Hepatic stellate cell (primary cell): ENCODE measurements around the gene GAL3ST1.
"Not testable (repeated sequence)": the region's sequence is repeated elsewhere in the genome, so short reads cannot be mapped to it uniquely, and the experiment has no call there.

Experiments
- DNase-seq: peaks from one replicate; pipeline ENCODE4 v3.0.0; 2011; ENCODE audit warnings: low spot score

The GAL3ST1 gene, protein sequence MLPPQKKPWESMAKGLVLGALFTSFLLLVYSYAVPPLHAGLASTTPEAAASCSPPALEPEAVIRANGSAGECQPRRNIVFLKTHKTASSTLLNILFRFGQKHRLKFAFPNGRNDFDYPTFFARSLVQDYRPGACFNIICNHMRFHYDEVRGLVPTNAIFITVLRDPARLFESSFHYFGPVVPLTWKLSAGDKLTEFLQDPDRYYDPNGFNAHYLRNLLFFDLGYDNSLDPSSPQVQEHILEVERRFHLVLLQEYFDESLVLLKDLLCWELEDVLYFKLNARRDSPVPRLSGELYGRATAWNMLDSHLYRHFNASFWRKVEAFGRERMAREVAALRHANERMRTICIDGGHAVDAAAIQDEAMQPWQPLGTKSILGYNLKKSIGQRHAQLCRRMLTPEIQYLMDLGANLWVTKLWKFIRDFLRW

DNA sequence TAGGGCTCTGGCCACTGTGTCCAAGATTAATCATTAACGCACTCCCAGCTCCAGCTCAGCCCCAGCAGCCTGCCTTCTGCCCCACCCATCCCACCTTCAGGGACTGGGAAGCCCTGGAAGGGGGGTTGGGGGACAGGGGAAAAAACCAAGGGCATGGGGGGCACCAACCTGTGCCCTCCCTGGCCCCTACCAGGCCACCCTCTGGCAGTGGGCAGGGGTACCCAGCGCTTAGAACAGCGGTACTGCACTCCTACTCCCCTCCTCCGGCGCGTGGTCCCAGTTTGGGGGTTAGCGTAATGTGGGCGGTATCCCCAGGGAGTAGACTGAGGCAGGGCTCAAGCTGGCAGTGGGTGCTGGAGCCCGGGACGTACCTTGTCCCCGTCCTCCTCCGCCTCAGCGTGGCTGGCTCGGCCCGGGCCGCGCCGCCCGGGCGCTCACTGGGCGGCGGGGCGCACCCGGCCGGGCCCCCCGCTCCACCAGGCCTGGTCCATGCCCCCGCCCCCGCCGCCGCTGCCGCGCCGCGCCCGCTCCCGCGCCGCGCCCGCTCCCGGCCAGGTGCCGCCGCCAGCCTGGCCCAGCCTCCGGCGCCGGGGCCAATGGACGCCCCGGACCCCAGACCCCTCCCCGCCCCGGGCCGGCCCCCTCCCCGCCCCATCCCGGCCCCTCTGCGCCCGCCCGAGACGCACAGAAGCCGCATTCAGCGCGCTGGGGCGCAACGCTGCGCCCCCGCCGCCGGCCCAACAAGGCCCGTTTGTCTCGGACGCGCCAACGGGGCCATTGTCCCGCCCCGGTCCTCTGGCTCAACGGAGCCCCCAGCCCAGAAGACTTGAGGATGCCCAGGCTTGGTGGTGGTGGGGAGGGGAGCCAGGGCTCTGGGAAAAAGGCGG lies at the start of gene GAL3ST1:
GAL3ST1 (minus strand) TSS at position 571 of the 887 bp plus-strand sequence. CDS start 17,273 bp downstream, outside the sequence.
- no peak for DNase-seq

DNA sequence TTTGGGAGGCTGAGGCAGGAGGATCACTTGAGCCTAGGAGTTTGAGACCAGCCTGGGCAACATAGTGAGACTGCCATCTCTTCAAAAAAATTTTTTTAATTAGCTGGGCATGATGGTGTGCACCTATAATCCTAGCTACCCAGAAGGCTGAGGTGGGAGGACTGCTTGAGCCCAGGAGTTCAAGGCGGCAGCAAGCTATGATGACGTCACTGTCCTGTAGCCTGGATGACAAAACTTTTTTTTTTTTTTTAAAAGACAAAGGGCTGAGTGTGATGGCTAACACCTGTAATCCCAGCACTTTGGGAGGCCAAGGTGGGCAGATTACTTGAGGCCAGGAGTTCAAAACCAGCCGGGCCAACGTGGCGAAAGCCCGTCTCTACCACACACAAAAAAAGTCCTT lies 45.4 kb upstream of the GAL3ST1 start:
- DNase-seq: not testable (repeated sequence)

DNA sequence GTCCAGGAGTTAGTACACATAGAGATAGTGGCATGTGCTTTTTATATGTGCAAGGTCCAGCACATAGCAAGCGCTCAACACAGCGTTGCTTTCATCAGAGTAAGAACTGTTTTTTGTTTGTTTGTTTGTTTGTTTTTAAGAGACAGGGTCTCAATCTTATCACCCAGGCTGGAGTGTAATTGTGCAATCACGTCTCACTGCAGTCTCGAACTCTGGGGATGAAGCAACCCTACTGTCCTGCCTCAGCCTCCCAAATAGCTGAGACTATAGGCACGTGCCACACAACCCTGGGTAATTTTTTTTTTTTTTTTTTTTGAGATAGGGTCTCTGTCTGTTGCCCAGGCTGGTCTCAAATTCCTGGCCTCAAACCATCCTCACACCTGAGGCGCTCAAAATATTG lies 43.4 kb upstream of the GAL3ST1 start:
- no peak for DNase-seq

DNA sequence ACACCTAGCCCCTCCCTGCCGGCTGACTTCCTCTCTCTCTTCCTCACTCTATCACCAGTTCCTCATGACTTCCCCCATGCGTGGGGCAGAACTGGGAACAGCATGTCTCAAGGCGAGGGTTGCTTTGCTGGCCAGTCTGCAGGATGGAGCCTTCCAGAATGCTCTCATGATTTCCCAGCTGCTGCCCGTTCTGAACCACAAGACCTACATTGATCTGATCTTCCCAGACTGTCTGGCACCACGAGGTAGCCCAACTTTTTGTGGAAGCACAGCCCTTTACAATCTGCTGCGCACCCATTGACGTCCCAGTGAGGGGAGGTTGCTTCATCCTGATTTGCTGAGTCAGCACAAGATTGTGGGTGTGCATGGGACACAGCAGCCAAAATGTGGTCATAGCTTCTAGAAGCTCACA lies 41.1 kb upstream of the GAL3ST1 start:
- DNase-seq: no peak

DNA sequence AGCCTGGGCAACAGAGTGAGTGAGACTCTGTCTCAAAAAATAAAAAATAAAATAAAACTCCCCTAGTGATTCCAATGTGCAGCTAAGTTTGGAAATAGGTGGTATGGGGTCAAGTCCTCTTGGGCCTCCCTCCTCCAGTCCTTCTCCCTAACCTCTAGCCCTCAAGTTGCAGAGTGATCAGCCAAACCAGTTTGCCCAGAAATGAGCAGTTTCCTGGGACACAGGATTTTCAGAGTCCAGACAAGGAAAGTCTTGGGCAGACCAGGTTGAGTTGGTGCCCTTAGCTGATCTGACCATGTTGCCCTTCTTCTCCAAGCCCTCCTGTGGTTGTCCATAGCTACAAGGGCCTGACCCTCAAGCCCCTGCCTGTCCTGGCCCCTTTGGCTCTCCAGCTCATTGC lies 40.4 kb upstream of the GAL3ST1 start:
- no peak for DNase-seq

DNA sequence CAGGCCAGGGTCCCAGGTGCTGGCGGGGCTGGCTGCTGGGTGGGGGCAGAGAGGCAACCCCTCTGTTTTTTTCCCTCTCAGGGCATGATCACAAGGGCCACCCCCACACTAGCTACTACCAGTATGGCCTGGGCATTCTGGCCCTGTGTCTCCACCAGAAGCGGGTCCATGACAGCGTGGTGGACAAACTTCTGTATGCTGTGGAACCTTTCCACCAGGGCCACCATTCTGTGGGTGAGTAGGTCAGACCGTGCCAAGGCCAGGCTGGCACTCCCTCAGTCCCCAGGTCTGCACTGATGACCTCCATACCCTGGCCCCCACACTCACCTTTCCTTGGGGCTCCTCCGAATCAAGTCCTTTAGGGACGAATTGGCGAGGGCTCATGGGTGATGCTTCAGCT lies 39.8 kb upstream of the GAL3ST1 start:
- DNase-seq: no peak

DNA sequence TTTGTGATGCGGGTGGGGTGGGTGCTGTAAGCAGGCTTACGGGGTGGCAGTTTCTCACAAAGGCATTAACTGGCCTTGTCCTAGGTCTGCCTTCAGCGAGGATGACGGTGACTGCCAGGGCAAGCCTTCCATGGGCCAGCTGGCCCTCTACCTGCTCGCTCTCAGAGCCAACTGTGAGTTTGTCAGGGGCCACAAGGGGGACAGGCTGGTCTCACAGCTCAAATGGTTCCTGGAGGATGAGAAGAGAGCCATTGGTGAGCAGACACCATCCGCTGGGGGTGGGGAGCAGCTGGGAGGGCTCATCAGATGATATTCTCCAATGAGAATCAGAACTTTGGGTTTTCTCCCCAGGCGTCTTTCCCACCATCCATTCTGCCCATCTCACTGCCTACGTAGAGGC lies 38.3 kb upstream of the GAL3ST1 start:
- DNase-seq: no peak

DNA sequence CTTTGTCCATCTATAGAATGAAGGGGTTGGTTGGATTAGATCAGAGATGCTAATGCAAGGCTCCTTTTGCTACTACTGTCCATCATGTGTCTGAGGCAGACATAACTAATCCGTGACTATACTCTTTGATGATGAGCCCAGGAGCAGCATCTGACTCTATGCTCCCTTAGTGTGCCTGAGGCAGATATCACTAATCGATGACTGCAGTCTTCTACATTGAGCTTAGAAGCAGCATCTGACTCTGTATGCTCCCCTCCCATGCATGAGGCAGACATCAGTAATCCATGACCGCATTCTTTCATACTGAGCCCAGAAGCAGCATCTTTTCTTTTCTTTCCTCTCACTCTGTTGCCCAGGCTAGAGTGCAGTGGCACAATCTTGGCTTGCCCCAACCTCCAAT lies 36.7 kb upstream of the GAL3ST1 start:
- no peak for DNase-seq

DNA sequence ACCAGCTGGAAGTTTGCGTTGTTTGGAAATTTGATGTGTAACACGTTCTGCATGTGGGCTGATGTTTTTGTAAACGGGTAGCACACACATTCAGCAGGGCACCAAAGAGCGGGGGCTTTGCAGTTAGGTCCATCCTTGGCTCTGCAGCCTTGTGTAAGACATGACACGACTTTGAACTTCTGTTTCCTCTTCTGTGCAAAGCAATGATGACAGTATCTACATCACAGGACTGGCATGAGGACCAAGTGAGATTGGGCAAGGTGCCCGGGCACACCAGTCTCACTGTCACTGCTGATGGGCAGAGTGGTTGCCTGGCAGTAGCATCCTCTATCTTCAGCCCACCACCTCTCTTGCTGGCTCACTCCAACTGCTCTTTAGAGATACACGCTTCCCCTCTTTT lies 35.8 kb upstream of the GAL3ST1 start:
- no peak for DNase-seq

DNA sequence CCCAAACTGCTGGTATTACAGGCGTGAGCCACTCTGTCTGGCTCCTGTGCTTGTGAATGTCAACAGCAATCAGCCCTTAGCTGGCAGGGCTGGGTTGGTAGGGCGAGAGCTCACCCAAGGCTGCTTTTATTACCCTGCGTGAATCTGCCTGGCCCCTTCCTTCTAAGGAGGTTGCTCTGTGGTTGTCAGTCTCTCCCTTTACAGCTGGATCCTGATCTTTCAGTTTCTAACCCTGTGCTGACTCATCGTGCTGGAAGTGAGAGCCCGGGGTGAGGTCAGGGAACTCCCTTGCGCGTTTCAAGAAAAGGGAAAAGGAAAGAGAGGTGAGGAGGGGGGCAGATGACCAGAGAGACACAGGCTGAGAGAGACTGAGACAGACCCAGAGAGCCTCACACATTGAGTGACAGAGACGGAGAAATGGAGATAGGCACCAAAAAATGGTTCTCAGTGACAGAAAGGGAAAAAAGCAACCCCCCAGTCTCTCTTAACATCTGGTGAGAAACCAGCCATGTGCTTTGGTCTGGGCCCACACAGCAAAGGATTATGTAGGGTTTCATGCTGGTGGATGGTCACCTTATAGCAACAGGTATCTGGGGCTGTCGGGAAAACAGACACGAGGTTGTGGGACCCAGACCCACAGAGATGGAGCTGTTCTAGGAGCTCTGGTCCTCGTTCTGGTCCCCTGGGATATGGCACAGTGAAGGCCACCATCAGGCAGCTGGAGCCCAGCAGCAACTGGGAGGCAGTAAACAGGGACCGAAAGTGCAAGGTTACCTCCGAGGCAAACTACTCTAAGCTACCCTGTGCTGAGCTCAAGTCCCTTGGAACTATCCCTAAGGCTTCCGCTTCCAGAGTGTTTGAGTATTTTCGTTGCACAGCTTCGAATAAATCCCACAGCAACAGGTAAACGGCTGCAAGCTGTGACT lies 35.1 kb upstream of the GAL3ST1 start:
- peak; percentile 89 for DNase-seq

DNA sequence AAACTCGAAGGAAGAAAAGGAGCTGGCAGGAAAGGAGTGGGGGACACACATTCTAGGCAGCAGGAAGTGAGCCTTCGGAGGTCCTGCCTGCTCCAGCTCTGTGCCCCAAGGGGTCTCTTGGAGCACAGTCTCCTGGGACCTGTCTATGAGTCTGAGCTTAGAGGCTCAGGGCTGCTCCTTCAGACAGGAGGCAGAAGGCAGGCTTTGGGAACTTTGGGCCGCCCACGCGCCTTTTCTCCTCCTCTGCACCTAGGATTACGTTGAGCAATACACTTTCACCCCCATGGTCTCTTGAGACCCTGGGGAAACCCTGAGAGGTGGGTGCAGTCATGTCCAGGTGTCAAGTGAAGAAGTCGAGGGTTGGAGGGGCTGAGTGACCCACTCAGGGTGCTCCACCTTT lies 33.5 kb upstream of the GAL3ST1 start:
- no peak for DNase-seq

DNA sequence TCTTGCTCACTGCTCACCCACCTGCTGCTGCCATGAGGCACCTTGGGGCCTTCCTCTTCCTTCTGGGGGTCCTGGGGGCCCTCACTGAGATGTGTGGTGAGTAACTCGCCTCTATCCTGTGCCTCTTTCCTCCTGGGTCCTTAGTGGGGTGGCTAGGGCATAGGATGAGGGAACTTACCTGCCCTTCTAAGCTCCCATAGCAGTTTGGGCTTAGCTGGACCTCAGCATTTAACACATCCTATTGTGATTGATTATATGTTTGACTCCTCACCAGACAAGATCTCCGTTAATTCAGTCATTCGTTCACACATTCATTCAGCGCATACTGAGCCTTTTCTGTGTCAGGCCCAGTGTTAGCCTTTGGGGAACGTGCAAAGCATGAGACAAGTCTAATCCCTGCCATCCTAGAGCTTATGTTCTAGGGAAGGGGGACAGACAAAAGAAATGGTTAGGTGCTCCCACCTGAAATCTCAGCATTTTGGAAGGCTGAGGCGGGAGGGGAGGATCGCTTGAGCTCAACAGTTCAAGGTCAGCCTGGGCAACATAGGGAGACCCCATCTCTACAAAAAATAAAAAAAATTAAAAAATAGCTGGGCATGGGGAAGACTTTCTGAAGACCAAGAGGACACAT lies 33.0 kb upstream of the GAL3ST1 start:
- no peak for DNase-seq

DNA sequence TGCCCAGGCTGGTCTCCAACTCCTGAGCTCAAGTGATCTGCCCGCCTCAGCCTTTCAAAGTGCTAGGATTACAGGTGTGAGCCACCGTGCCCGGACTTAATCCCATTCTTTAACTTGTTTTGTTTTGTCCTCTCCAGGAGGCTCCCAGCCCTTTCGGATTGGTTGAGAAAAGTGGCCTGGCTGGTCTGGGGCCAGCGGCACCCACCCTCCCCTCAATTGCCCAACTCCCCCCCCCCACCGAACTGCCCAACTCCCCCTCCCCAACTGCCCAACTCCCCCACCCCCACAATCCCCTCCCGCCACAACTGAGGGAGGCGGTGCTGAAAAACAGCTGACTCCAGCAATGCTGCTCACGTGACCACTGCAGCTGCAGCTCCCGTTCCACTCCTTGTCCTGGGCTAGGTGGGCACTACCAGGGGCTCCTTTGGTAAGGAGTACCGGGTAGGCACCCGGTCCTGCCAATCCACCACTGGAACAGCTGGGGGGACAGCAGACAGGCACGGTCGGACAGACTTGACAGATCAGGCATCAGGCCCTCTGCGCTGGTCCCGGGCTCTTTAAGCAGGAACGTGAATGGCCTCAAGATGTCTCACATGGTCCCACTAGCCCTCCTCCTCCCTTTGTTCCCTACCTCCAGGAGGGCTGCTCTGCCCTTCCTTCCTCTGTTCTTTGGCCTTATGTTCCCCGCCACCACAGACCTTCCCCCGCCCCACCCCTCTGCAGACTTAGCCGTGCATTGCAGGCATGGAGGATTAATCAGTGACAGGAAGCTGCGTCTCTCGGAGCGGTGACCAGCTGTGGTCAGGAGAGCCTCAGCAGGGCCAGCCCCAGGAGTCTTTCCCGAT lies 32.2 kb upstream of the GAL3ST1 start, which contains the start of gene TCN2:
TCN2 (plus strand) TSS at position 720 of the 845 bp plus-strand sequence. CDS start 158 bp downstream, outside the sequence.
- peak; percentile 87 for DNase-seq

DNA sequence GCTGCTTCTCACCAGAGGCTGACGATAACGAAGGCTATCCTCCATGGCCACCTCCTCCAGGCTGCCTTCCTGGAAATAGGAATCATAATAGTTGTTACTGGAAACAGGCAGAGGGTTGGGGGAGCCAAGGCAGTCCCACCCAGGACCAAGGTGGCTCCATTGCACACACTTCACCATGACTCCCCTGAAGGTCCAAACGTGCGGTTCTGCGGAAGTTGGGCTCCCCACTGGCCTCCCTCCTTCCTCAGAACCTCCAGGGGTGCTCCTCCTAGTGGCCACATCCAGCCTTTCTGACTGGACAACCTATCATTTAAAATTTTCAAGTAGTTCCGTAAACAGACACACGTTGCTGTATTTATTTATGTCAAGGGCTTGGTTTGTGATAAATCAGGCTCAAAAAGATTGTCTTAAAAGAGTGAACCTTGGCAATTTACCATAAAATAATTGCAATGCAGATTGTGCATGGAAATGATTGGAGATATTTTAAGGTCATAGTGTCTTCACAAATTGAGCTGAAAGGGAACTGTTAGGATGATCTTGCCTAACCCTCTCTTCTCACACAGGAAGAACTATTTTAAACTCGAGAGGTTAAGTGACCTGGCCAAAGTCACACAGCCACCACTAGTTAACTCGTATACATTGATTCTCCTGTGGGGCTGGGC lies 31.1 kb upstream of the GAL3ST1 start:
- peak; percentile 66 for DNase-seq

DNA sequence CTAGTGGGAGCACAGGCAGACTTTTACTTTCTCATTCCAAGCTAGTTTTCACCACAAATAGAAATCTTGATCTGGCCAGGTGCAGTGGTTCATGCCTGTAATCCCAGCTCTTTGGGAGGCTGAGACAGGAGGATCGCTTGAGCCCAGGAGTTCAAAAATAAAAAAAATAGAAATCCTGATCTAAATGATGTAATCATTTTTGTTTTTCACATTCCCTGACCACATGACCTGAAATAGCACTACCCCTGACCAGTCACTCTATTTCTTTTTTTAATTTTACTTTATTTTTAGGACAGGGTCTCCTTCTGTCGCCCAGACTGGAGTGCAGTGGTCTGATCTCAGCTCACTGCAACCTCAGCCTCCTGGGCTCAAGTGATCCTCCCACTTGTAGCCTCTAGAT lies 30.3 kb upstream of the GAL3ST1 start:
- DNase-seq: no peak

DNA sequence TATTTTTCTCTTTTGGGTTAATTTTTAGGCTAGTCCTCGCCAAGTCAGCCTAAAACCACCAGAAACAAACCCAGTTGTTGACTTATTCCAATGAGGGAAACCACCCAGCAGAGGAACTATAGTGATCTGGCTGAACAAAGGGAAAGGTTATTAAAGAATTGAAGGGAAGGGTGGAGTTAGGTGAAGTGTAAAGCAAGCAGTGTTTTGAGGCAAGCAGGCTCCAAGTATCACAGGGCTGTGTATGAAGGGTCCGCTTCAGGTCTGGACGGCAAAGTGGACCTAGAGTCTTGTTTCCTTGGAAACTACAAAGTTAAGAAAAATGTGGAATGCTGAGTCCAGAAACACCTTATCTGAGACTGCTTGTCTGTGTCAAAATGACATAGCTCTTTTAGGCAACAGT lies 29.3 kb upstream of the GAL3ST1 start:
- DNase-seq: no peak

DNA sequence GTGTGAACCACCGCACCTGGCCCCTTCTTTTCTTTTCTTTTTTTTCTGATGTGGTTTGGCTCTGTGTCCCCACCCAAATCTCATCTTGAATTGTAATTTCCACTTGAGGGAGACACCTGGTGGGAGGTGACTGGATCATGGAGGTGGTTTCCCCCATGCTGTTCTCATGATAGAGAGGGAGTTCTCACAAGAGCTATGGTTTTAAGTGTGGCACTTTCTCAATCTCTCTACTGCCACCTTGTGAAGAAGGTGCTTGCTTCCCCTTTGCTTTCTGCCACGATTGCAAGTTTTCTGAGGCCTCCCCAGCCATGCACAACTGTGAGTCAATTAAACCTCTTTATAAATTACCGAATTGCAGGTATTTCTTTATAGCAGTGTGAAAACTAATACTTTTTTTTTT lies 27.6 kb upstream of the GAL3ST1 start:
- DNase-seq: no peak

DNA sequence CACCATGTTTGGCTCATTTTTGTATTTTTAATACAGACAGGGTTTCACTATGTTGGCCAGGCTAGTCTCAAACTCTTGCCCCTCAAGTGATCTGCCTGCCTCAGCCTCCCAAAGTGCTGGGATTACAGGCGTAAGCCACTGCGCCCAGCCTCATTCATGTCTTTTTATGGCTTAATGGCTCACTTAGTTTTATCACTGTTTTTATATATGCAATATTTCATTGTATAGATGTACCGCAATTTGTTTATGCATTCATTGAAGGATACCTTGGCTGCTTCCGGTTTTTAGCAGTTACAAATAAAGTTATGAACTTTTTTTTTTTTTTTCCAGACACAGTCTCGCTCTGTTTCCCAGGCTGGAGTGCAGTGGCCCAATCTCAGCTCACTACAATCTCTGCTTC lies 27.0 kb upstream of the GAL3ST1 start:
- no peak for DNase-seq

DNA sequence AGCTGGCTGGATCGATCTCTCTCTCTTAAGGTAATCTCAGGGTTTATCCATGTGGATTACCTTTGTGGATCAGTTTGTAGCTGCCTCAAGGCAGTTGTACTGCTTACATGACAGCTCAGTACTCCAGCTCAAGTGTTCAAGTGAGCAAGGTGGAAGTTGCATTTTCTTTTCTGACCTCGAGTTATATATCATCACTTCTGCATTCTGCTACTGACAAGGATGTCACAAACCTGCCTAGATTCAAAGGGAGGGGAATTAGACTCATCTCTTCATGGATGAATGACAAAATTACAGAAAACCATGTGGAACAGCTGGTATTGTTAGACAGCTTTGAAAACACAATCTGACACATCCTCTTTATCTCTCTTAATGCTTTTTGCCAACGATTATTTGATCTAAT lies 26.5 kb upstream of the GAL3ST1 start:
- DNase-seq: no peak

DNA sequence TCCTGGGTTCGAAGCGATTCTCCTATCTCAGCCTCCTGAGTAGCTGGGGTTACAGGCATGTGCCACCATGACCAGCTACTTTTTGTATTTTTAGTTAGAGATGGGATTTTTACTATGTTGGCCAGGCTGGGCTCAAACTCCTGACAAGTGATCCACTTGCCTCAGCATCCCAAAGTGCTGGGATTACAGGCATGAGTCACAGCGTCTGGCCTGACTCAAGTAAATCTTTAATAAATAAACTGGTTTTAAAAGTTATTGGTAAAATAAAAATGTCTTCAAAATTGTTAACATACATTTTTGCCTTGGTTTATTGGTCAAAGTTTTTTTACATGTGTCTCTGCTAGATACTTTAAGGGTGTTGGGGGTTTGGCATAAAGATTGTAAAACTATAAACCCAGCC lies 24.5 kb upstream of the GAL3ST1 start:
- DNase-seq: no peak
